Activated T-helper 9 cell treated with anti-CD3 and anti-CD28 coated beads, Interleukin-2, amount 50 U/mL, for 16 hours (primary cell): Measurements from ENCODE around the gene AQP1.

Experiments used
- DNase-seq: peaks from one replicate; pipeline ENCODE4 v3.0.0-alpha.2; 2020; ENCODE audit warnings: low read depth

The AQP1 gene

GRCh38 chr7:30936650-30937245, 25.1 kb downstream of the AQP1 start:
- DNase-seq, result no peak

DNA sequence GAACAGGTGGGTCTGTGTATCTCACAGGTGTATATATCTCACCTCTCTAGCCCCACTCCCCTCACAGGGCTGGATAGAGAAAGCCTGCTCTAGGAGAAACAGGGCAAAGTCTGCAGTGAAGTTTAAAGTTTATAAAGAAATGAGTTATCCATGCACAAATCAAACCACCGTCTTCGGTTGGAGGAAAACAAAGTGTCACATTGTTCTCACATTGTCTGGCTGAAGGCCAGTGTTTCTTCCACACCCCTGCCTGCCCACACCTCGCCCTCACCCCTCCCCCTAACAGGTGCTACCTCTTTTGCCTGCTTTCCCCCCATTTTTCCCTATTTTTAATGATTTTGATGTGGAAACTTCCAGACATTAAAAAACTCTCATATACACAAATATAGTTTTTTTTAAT, 25.8 kb downstream of the AQP1 start:
- DNase-seq, result no peak

- peak; percentile 31 for DNase-seq
These were observed 27.0 kb downstream of the AQP1 start for GRCh38 chr7:30938435-30939316.

GRCh38 chr7:30941582-30942323, 30.1 kb downstream of the AQP1 start:
- DNase-seq, result no peak

DNA sequence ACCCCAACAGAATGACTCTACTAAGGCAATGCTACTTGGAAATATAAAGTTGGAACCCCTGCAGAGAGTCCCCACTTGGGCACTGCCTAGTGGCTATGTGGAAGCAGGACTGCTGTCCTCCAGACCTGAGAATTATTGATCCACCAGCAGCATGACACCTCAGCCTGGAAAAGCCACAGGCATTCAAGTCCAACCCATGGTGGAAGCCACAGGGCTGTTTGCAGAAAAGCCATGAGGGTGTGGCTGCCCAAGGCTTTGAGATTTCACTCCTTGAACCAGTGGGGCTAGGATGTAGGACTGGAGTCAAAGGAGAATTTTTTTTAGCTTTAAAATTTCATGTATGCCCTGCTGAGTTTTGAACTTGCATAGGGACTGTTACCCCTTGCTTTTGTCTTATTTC, 38.5 kb downstream of the AQP1 start:
- DNase-seq, result no peak

GRCh38 chr7:30954914-30955313, 43.3 kb downstream of the AQP1 start:
- no peak for DNase-seq

- DNase-seq, result no peak
These were observed 45.1 kb downstream of the AQP1 start for GRCh38 chr7:30956704-30957103.

DNA sequence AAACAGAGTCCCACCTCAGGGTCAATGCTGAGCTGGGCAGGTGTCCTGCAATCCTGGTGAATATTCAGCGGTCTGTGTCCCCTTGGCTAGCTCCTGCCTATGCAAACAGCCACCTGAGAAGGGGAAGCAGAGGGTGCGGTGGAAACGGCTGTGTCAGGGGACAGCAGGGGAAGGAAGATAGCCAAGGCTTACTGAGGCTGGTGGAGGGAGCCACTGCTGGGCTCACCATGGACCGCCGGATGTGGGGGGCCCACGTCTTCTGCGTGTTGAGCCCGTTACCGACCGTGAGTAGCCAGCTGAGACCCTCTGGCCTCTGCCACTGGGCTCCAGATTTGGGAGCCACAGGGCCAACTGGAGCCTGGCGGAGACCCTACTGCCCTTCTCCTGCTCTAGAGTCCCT, 52.2 kb downstream of the AQP1 start, which contains the start of gene GHRHR:
TSS of gene GHRHR (plus strand) at position 112 of the 400 bp plus-strand sequence. CDS start at position 228, 116 bp downstream.
- no peak for DNase-seq

DNA sequence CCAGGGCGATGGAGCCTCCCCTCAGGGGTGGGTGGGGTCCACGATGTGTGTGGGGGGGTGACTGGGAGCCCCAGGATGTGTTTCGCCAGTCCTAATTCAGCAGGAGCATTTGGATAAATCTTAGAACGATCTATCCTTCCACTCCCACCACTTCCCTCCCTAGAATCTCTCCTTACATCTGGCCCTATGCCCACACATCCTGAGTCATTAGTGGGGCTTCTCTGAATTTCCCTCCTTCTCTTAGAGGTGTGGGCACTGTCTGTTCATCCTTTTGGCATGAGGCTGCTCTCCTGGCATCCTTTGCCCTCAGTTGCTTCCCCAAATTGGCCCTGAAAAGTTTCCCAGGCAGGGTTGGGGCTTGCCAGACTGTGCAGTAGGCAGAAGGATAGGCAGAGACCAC, 53.7 kb downstream of the AQP1 start:
- no peak for DNase-seq

DNA sequence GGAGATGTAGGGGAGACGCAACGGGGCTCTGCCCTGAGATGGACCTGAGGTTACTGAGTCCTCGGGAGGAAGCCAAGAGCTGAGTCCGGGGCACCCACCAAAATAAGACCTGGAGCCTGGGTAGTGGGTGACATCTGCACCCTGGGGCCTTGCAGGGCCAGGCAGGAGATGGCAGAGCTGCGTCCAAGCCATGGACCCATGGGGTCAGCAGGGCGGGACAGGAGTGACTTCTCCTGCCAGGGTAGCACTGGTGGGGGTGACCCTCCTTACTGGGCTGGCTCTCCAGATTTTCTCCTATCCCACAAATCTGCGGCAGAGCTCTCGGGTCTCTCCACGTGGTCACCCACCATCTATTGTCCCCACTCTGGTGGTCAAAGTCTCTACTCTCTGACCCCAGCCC, 54.2 kb downstream of the AQP1 start:
- DNase-seq, result no peak

- DNase-seq, result no peak
These were observed 56.6 kb downstream of the AQP1 start for GRCh38 chr7:30968294-30968693.

GRCh38 chr7:30968747-30969603, 57.3 kb downstream of the AQP1 start:
- no peak for DNase-seq

DNA sequence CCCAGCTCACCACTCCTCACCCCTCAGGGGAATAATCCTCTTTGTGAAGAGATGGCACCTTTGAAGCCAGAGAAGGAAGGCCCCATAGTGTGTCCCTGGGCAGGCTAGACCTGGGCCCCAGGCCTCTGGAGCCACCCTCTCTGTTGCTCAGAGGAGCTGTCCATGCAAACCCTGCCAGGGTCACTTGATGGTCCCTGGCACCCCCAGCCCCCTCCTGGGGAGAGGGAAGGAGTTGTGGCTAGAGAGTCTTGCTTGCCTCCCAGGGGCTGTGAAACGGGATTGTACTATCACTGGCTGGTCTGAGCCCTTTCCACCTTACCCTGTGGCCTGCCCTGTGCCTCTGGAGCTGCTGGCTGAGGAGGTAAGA, 57.9 kb downstream of the AQP1 start:
- no peak for DNase-seq

DNA sequence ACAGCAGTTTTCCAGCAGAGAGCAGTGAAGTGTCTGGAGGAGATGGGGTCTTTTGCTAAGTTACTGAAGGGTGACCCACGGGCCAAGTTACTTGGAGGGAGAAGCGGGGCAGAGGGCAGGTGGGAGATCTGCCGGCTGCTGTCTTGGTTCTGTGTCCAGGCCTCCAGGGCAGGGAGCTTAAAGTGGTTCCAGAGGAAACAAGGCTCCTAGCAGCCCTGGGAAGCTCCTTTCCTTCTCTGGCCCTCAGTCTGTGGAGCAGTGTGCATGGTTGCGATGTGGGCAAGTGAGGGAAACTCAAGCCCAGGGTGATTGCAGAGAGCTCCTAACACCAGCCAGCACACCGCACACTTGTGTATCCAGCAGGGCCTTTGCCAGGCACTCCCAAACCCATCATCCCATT, 58.4 kb downstream of the AQP1 start:
- DNase-seq, result no peak

GRCh38 chr7:30970594-30971094, 59.0 kb downstream of the AQP1 start:
- DNase-seq, result no peak

GRCh38 chr7:30971440-30971839, 59.8 kb downstream of the AQP1 start:
- no peak for DNase-seq

GRCh38 chr7:30971840-30972563, 60.3 kb downstream of the AQP1 start:
- DNase-seq, result no peak

DNA sequence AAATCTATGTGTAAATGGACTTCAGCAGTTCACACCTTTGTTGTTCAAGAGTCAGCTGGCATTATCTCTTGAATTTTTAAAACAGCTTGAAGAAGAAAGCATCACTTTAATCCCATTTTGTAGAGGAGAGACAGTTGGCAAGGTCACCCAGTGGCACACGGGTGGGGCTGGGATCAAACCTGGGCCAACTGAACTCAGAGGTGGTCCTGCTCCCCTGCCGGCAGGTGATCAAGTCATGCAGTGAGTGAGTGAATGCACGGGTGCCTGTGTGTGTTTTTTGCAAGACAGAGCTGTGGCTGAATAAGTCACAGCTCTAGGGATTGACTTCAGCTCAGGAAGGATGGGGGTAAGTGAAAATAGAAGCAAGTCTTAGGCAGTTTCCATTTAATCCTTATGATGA, 61.6 kb downstream of the AQP1 start:
- DNase-seq, result no peak

GRCh38 chr7:30973791-30974604, 62.3 kb downstream of the AQP1 start:
- no peak for DNase-seq

GRCh38 chr7:30974605-30975255, 63.1 kb downstream of the AQP1 start:
- DNase-seq, result no peak
